HFF-Myc (cell line): ENCODE data around the gene FAM227A.

Experiments used
- DNase-seq: peaks from one replicate; pipeline ENCODE4 v3.0.0-alpha.2; 2011; ENCODE audit warnings: low read depth; ENCODE audit errors: extremely low read depth
- H3K4me3 ChIP-seq: replicated peaks from 2 replicates; pipeline ENCODE4 v1.5.1; 2011; ENCODE audit warnings: low read depth, mild to moderate bottlenecking, control low read depth, low read length
- TF ChIP-seq, protein P1 (sequence below): IDR thresholded peaks from 2 replicates; pipeline ENCODE4 v1.5.1; 2012; ENCODE audit warnings: mild to moderate bottlenecking, low read depth, low read length, control low read depth; ENCODE audit errors: missing control alignments

FAM227A gene

DNA sequence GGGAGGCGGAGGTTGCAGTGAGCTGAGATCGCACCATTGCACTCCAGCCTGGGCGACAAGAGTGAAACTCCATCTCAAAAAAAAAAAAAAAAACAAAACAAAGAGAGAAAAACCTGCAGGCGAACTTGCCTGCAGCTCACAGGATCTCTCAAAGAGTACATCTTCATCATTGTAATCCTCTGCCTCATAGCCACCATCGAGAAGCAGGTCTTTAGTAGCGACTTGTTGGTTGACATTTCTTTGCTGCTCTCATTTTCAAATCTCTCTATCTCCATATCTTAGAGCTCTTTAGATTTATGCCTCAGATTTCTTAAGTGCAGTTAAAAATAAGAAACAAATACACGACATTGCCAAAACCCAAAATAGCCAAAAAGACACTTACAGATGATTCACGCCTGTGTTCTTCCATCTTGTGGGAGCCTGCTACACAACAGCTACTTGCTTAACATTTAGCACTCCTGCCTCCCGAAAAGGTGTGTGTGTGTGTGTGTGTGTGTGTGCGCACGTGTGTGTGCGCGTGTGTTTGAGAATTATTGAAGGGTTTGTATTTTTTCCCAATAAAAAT, 14.6 kb downstream of the FAM227A start:
- DNase-seq: no peak
- H3K4me3 ChIP-seq: no peak overlapping the region
- TF ChIP-seq, protein P1, sequence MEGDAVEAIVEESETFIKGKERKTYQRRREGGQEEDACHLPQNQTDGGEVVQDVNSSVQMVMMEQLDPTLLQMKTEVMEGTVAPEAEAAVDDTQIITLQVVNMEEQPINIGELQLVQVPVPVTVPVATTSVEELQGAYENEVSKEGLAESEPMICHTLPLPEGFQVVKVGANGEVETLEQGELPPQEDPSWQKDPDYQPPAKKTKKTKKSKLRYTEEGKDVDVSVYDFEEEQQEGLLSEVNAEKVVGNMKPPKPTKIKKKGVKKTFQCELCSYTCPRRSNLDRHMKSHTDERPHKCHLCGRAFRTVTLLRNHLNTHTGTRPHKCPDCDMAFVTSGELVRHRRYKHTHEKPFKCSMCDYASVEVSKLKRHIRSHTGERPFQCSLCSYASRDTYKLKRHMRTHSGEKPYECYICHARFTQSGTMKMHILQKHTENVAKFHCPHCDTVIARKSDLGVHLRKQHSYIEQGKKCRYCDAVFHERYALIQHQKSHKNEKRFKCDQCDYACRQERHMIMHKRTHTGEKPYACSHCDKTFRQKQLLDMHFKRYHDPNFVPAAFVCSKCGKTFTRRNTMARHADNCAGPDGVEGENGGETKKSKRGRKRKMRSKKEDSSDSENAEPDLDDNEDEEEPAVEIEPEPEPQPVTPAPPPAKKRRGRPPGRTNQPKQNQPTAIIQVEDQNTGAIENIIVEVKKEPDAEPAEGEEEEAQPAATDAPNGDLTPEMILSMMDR: no peak

DNA sequence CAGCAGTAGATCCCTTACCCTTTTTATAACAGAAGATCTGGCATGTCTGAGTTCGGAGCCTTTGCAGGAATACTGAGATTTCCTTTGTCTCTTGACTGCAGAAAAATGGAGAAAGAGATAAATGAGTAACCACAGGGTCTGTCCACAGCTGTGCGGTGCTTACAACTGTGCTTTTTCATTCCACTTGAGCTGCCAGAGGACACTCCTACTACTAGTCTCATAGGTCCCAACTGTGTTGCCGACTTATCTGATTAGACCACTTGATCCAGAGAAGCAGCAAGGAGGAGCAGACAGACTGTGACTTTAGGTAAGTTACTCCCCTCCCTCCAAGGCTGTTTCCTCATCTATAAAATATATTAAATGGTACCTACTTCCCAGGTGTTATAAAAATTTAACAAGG, 17.5 kb downstream of the FAM227A start:
- H3K4me3 ChIP-seq: no peak overlapping the region
- no peak for DNase-seq
- TF ChIP-seq, protein P1: no peak

DNA sequence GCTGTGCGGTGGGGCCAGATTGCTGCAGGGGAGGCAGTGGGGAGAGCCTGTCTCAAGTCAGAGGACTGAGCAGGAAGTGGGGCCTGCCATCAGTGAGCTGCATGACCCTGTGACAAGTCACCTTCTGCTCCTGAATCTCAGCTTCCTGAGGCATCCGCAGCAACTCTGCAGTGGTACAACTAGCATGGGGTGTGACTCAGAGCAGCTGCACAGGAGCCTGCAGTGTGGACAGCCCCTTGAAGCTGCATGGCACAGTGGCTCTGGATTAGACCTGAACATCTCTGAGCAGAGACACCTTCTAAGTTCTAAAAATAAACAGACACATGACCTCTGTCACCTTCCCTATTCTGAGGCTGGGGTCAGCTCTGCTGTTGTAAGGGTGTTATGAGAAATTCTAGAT, 18.0 kb downstream of the FAM227A start:
- TF ChIP-seq, protein P1: no peak
- no peak overlapping the region for H3K4me3 ChIP-seq
- no peak for DNase-seq

DNA sequence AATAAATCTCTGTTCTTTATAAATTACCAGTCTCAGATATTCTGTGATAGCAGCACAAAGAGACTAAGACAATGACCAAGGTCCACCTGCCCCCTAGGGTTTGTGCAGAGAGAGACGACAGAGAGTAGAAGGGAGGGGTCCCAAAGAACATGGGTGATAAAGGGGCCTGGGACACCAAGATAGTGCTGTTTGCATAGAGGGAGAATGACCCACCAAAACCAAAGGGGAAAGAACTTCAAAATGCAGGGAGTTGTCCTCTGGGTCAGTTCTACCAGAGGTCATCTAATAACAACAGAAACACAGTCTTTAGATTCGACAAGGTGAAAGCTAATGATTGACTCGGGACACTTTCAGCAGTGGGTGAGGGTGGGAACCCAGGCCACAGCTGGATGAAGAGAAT, 23.7 kb downstream of the FAM227A start:
- no peak overlapping the region for H3K4me3 ChIP-seq
- TF ChIP-seq, protein P1: no peak
- DNase-seq: no peak

DNA sequence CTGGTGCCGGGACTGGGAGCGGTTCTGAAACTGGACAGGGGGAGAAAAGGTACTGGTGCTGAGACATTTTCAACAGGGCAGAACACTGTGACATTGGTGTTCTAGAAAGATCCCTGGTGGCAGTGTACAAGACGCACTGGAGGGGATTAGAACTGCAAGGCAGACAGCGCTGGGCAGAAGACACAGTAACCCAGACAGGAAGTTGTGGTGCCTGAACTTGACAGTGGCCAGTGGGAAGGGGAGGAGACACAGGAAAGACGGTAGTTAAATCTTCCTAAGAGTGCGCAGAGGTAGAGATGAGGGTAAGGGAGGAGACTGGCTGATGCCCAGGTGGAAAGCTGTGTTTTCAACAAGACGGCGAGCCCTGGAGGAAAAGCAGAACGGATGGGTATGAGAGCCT, 24.5 kb downstream of the FAM227A start:
- no peak for DNase-seq
- no peak overlapping the region for H3K4me3 ChIP-seq
- TF ChIP-seq, protein P1: no peak

DNA sequence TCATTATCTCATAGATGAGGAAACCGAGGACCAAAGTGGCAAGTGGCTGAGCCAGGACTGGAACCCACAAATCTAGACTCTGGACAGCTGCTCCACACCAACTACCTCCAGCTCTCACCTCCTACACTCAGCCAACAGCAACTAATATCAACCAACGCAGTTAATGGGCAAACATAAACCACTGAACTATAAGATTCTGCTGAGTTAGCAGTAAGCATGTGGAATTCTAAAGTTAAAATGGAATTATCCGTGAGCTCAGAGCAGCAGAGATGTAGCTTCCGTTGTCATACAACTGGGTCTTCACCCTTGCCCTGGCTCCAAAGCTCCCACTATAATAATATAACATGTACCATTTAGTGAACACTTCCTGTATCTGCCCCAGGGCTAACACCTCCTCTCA, 27.1 kb downstream of the FAM227A start:
- H3K4me3 ChIP-seq: no peak overlapping the region
- DNase-seq: no peak
- TF ChIP-seq, protein P1: no peak

DNA sequence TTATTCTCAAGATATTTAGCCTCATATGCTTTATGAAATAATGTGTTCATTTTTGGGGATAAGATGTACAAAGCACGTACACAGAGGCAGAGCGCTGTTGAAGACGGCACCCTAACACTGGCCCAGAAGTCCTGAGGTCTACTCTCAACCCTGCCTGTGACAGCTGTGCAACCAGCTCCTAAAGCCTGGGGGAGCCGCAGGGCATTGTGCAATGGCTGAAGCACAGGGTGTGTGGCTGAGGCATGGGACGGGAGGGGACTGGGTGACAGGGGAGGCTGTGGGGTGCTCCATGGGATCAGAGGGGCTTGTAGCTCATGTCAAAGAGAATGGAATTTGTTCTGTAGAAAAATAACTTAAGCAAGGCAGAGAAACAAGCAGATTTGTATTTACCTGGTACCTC, 27.7 kb downstream of the FAM227A start:
- TF ChIP-seq, protein P1: no peak

More for the DNA sequence above, 27.7 kb downstream of the FAM227A start:
- no peak for DNase-seq
- H3K4me3 ChIP-seq: no peak overlapping the region
